Muscle of back (tissue), 11 donors: ENCODE measurements around the gene UVRAG. TPM values are rescaled to one million over a fixed set of nuclear protein-coding genes. Genes with fewer than 3 reads are reported as not detected.
"Not testable (repeated sequence)": the region's sequence is repeated elsewhere in the genome, so short reads cannot be mapped to it uniquely, and the experiment has no call there.

ENCODE experiments used
- DNase-seq, 3 donors: peaks; one replicate each; pipeline versions ENCODE4 v3.0.0 to v3.0.0-alpha.2; 2013
- polyA plus RNA-seq, 10 donors: library from polyadenylated mRNA; unstranded; fragments of 120-200 nt; gene quantifications; one replicate each; pipeline ENCODE4 v1.2.1, GENCODE V29; 2013; ENCODE audit not compliant: insufficient read length in 10 of 10

UVRAG gene
- polyA plus RNA-seq, 10 donors, result 7.6 to 11.1 (median 9.7) TPM

- no peak for DNase-seq
Measured at GRCh38 chr11:75874684-75875341, 59.8 kb downstream of the UVRAG start.

- not testable (repeated sequence) for DNase-seq
Measured at GRCh38 chr11:75877327-75877726, 62.3 kb downstream of the UVRAG start.

GRCh38 chr11:75877931-75878330 is 62.9 kb downstream of the UVRAG start:
- not testable (repeated sequence) for DNase-seq

GRCh38 chr11:75878933-75879332 is 63.9 kb downstream of the UVRAG start:
- no peak for DNase-seq

- DNase-seq, result no peak
Measured at GRCh38 chr11:75879737-75880136, 64.7 kb downstream of the UVRAG start.

- DNase-seq, result not testable (repeated sequence)
Measured at GRCh38 chr11:75880343-75880742, 65.3 kb downstream of the UVRAG start.

- no peak for DNase-seq
Measured at GRCh38 chr11:75884321-75884720, 69.3 kb downstream of the UVRAG start.

GRCh38 chr11:75888416-75888815 is 73.4 kb downstream of the UVRAG start:
- DNase-seq, result no peak

- DNase-seq, result no peak
Measured at GRCh38 chr11:75891947-75892739, 77.1 kb downstream of the UVRAG start.

GRCh38 chr11:75893251-75893650 is 78.2 kb downstream of the UVRAG start:
- no peak for DNase-seq

- no peak for DNase-seq
Measured at GRCh38 chr11:75894036-75894585, 79.1 kb downstream of the UVRAG start.

GRCh38 chr11:75896843-75897419 is 81.9 kb downstream of the UVRAG start:
- DNase-seq, result peak; percentile 41 to 71 (median 47)

- no peak for DNase-seq
Measured at GRCh38 chr11:75898871-75899270, 83.9 kb downstream of the UVRAG start.

GRCh38 chr11:75899806-75900205 is 84.8 kb downstream of the UVRAG start:
- peak in 2 of 3 donors; percentile 44 to 76 for DNase-seq

- DNase-seq, result no peak
Measured at GRCh38 chr11:75900848-75901247, 85.8 kb downstream of the UVRAG start.

GRCh38 chr11:75902631-75903030 is 87.6 kb downstream of the UVRAG start:
- DNase-seq, result no peak

GRCh38 chr11:75903276-75903675 is 88.3 kb downstream of the UVRAG start:
- DNase-seq, result no peak

- DNase-seq, result no peak
Measured at GRCh38 chr11:75905434-75905833, 90.4 kb downstream of the UVRAG start.

- DNase-seq, result no peak
Measured at GRCh38 chr11:75907906-75908527, 93.0 kb downstream of the UVRAG start.

GRCh38 chr11:75910426-75911145 is 95.6 kb downstream of the UVRAG start:
- DNase-seq, result no peak

GRCh38 chr11:75911459-75911858 is 96.4 kb downstream of the UVRAG start:
- no peak for DNase-seq
